ENCODE data around the gene FRAT1. TPM values are rescaled to one million over a fixed set of nuclear protein-coding genes. Genes with fewer than 3 reads are reported as not detected.

Gene FRAT1
- total and polyA plus RNA-seq, 2 of the 8 experiments (the other 6 are each of a cell fraction or from before 2014, with no cell fraction given) = 1.9 to 5.2 TPM

GRCh38 chr10:97360705-97361536, 41.9 kb downstream of the FRAT1 start:
- no peak overlapping the region for H2BK15ac ChIP-seq (ENCODE audit: low read length)
- no peak overlapping the region for H2AFZ ChIP-seq (ENCODE audit: low read length)
- no peak for DNase-seq (ENCODE audit: low read depth in 1 of 2, low spot score in 2 of 2)
- H3K4me3 ChIP-seq (ENCODE audit: extremely low read depth in 1 of 4, insufficient read depth in 2 of 4, low read depth in 3 of 4, low read length in 4 of 4) = no peak overlapping the region
- H2BK12ac ChIP-seq (ENCODE audit: low read depth, low read length) = no peak overlapping the region
- H3K14ac ChIP-seq (ENCODE audit: insufficient read length) = no peak overlapping the region
- H2BK20ac ChIP-seq (ENCODE audit: low read length) = no peak overlapping the region
- H3K18ac ChIP-seq (ENCODE audit: extremely low read depth, low read length) = no peak overlapping the region
- CTCF ChIA-PET (ENCODE audit: partially characterized antibody) = interaction anchor here (1.3 to 1.9 kb wide), 3 partner anchors 8 to 136 kb away, joined by 3 to 7 read pairs (median 4); partner anchors contain the start of gene FRAT2
- no peaks in the 10 kb centered on the region for H3K79me1 ChIP-seq (ENCODE audit: low read depth, low read length)
- no peak overlapping the region for H3K56ac ChIP-seq (replicated peaks; ENCODE audit: insufficient read length, low read depth, low read length)
- H2BK120ac ChIP-seq (replicated peaks; ENCODE audit: low read depth, low read length) = no peak overlapping the region
- H3K36me3 ChIP-seq (ENCODE audit: control insufficient read depth in 2 of 4, insufficient read depth in 4 of 4, low read length in 3 of 4) = peaks cover 12 to 42% (median 36%) of the 10 kb centered on the region in 4 experiments
- H4K8ac ChIP-seq (ENCODE audit: extremely low read depth, insufficient read depth, low read length) = no peak overlapping the region
- no peak overlapping the region for H3K4ac ChIP-seq (replicated peaks; ENCODE audit: insufficient read length, low read depth, low read length)
- H3K23me2 ChIP-seq (ENCODE audit: low read depth, low read length) = no peaks in the 10 kb centered on the region
- TF ChIP-seq TBP (IDR thresholded peaks at IDR 0.05; ENCODE audit: low read depth, low read length) (no peak), E2F6 (IDR thresholded peaks at IDR 0.05) (no peak), NANOG (IDR thresholded peaks at IDR 0.05; ENCODE audit: insufficient read depth, low read depth, low read length, poor library complexity, severe bottlenecking) (no peak)
- no peak overlapping the region for H3K27ac ChIP-seq (ENCODE audit: low read depth, low read length)
- no peak overlapping the region for H2AK5ac ChIP-seq (ENCODE audit: low read depth, low read length)
- no peaks in the 10 kb centered on the region for H3K27me3 ChIP-seq (replicated peaks in 1 of 4; ENCODE audit: control insufficient read depth in 3 of 4, extremely low read depth in 1 of 4, insufficient read depth in 3 of 4, low read length in 3 of 4)
- H4K5ac ChIP-seq (ENCODE audit: insufficient read length, low read depth, low read length) = no peak overlapping the region
- H3K23ac ChIP-seq (ENCODE audit: insufficient read length) = no peak overlapping the region
- no peak overlapping the region; the same call in 1 of the 2 replicates for H2BK5ac ChIP-seq (ENCODE audit: low read depth, low read length)
- H3K9ac ChIP-seq (replicated peaks in 1 of 4; ENCODE audit: extremely low read depth in 1 of 4, low read depth in 3 of 4, low read length in 3 of 4) = no peak overlapping the region
- H3K4me1 ChIP-seq (replicated peaks in 1 of 4; ENCODE audit: control insufficient read depth in 3 of 4, insufficient read depth in 4 of 4, low read length in 3 of 4) = no peaks in the 10 kb centered on the region
- no peak overlapping the region for H3K4me2 ChIP-seq (ENCODE audit: insufficient read depth in 1 of 2, low read depth in 2 of 2, low read length in 2 of 2)
- no peaks in the 10 kb centered on the region for H3K79me2 ChIP-seq (ENCODE audit: control insufficient read depth in 1 of 2, insufficient read depth in 2 of 2, low read length in 2 of 2)
- peaks cover 0 to 4% of the 10 kb centered on the region in 2 experiments for H4K20me1 ChIP-seq (replicated peaks in 1 of 2; ENCODE audit: control insufficient read depth in 1 of 2, insufficient read depth in 2 of 2, low read length in 2 of 2)
- 94% methylated on average over 11 of the region's 11 CpGs; no CpG with 5 or more reads in 1 of the 2 experiments for WGBS, 2 experiments (ENCODE audit: extremely low coverage in 1 of 2, insufficient coverage in 1 of 2, insufficient read length in 1 of 2, insufficient replicate concordance in 2 of 2, low coverage in 1 of 2, low lambda C conversion rate in 2 of 2, missing lambda C conversion rate in 1 of 2)
- no peaks in the 10 kb centered on the region for H3K9me3 ChIP-seq (ENCODE audit: insufficient read depth in 2 of 2, low read depth in 1 of 2, low read length in 1 of 2)
- H4K91ac ChIP-seq (replicated peaks; ENCODE audit: insufficient read length, low read length) = no peak overlapping the region
- POLR2A ChIA-PET (ENCODE audit: partially characterized antibody) = interaction anchor here (0.7 to 1.7 kb wide), 5 partner anchors 10 to 77 kb away, joined by 3 to 4 read pairs (median 3); no protein-coding TSS in a partner anchor
- FAIRE-seq = no peak

Measured in H1 (cell line).